IPS DF 4.7 (cell line): Measurements from ENCODE around the gene TFDP2.
"Not testable (repeated sequence)": the region's sequence is repeated elsewhere in the genome, so short reads cannot be mapped to it uniquely, and the experiment has no call there.

Source experiments
- DNase-seq: peaks from one replicate; pipeline ENCODE4 v3.0.0-alpha.2; 2013; ENCODE audit warnings: low spot score; ENCODE audit errors: extremely low read depth

TFDP2 gene

DNA sequence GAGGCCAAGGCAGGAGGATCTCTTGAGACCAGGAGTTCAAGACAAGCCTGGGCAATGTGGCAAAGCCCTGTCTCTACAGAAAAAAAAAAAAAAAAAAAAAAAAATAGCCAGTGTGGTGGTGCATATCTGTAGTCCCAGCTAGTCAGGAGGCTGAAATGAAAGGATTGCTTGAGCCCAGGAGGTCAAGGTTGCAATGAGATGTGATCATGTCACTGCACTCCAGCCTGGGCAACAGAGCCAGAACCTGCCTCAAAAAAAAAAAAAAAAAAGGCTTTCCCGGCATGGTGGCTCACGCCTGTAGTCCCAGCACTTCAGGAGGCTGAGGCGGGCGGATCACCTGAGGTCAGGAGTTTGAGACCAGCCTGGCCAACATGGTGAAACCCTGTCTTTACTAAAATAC is 73.7 kb downstream of the TFDP2 start:
- not testable (repeated sequence) for DNase-seq

DNA sequence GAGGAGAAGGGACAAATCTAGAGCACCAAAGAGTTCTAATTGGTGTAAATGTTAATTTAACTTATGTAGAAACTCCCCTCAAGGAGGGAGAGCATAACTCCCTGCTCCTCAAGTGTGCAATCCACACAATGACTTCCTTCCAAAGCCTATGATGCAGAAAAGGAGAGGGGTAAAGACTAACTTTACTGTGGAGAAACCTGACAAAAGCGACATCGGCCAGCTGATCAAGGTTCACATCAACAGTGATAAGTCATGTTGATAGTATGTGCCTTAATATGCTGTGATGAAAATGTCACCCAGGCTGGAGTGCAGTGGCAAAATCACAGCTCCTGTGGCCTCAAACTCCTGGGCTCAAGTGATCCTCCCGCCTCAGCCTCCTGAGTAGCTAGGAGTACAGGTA is 76.5 kb downstream of the TFDP2 start:
- no peak for DNase-seq

- DNase-seq, result no peak
These were observed 83.4 kb downstream of the TFDP2 start for GRCh38 chr3:142065932-142066331.

GRCh38 chr3:142065344-142065743 is 84.0 kb downstream of the TFDP2 start:
- DNase-seq, result no peak

GRCh38 chr3:142064454-142064853 is 84.9 kb downstream of the TFDP2 start:
- DNase-seq, result no peak

GRCh38 chr3:142057331-142057725 is 92.0 kb downstream of the TFDP2 start:
- no peak for DNase-seq

DNA sequence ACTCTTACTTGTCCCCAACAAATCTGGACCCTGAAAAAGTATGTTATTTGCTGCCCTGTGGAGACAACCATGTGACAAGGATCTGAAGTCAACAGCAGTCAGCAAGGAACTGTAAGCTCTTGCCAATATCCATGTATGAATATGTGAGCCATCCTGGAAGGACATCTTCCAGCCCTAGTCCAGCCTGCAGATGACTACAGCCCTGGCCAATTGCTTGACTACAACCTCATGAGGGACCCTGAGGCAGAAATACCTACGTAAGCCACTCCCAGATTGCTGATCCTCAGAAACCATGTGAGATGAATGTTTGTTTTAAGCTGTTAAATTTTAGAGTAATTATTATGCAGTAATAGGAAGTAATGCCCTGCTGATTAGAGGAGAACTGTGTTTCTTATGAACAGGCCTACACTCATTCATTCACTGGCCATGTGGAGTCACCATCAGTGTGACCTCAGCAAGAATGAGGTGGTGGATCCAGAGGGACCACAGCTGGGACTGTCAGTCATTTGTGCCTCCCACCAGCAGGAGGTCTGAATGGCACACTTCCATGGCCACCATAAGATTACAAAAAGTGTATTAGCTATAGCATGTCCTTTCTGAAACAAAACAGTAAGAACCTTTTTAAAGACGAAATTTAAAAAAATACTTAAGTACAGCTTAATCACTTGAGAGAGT is 92.6 kb downstream of the TFDP2 start:
- no peak for DNase-seq

- DNase-seq, result no peak
These were observed 95.5 kb downstream of the TFDP2 start for GRCh38 chr3:142053835-142054234.

DNA sequence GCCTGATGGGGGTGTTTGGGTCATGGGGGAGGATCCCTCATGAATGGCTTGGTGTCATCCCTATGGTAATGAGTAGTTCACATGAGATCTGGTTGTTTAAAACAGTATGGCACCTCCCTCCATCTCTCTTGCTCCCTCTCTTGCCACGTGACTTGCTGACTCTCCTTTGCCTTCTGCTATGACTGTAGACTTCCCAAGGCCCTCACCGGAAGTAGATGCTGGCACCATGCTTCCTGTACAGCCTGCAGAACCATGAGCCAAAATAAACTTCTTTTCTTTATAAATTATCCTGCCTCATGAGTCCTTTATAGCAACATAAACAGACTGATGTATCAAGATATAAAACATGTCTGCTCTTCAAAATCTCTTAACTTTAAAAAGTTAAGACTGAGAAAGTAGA is 96.1 kb downstream of the TFDP2 start:
- no peak for DNase-seq

DNA sequence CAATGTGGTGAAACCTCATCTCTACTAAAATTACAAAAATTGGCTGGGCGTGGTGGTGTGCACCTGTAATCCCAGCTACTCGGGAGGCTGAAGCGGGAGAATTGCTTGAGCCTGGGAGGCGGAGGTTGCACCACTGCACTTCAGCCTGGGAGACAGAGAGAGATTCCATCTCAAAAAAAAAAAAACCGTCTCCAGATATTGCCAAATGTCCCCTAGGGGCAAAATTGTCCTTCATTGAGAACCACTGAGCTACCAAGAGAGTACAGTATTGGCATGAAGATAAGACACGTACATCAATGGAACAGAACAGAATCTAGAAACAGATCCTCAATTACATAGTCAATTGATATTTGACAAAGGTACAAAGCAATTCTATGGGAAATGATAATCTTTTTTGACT is 98.0 kb downstream of the TFDP2 start:
- no peak for DNase-seq

DNA sequence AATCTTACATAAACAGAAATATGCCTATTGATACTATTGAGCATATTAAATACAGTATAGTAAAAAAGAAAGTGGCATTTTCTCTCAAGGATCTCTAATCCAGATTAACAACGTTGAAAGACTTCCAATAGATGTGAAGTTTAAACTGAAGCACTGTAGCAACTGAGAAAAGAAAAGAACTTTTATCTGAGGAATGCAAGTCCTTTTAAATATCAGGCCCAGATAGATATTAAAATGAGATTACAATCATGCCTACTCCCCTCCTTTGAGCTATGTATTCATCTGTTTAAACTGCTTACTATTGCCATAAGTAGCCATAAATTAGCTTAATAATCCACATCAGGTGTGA is 102.3 kb downstream of the TFDP2 start:
- DNase-seq, result no peak

DNA sequence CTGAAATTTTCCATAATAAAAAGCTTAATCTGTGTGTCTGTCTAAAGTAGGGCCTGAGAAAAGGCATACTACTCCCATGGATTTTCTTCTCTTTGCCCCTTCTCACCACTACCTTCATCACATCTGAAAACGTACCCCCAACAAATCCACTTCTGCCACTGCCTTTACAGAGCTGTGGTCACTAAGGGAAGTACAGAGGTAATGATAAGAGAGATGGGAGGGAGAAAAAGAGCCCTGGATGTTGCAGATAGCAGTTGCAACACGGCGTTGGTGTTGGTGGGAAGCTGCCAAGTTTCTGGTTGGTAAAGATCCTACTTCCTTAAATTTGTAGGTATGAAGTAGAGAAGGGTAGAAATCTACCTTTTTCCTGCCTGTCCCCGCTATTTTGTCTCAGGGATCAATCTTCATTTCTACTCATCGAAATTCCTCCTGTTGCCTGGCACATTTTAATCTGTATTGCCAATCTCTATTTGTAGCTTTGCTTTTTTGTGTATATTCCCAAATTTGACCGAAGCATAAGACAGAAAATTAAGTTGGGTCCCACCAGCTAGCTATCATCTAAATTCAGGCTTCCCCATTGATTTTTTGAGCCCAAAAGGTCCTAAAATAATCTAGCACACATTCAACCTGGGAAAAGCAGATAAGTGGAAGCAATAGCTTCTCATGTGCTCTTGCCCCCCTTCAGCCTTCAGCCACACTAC is 102.9 kb downstream of the TFDP2 start:
- DNase-seq, result no peak

DNA sequence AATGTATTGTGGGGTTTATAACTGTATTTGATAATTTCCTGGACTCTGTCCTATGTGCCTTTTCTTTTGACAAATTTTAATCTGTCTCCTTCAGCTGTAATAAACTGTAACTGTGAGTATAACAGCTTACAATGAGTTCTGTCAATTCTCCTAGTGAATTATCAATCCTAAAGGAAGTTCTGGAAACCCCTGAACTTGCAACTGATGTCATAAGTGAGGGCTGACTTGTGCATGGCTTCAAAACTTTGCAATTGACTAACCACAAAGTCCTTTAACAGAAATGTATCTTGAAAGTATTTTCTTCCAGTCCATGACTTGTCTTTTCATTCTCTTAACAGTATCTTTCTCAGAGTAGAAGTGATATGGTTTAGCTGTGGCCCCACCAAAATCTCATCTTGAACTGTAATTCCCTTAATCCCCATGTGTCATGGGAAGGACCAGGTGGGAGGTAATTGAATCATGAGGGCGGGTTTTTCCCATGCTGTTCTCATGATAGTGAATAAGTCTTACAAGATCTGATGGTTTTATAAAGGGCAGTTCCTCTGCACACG is 108.3 kb downstream of the TFDP2 start:
- no peak for DNase-seq

DNA sequence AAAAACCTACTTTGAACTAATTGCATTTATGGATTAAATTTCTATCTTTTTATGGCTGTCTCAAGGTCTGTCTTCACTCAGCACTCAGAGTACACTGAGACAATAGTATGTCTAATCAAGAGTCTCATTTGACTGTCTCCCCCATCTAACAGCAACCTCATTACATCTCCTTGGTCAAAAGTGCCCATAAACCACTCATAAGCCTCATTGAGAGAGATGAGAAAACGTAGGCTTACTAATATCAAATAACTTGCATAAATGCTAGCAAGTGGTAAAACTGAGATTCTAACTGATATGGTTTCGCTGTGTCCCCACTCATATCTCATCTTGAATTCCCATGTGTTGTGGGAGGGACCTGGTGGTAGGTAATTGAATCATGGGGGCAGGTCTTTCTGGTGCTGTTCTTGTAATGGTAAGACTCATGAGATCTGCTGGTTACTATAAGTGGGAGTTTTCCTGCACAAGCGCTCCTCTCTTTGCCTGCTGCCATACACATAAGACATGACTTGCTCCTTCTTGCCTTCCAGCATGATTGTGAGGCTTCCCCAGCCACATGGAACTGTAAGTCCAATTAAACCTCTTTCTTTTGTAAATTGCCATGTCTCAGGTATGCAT is 113.9 kb downstream of the TFDP2 start:
- no peak for DNase-seq

GRCh38 chr3:142033292-142033691 is 116.1 kb downstream of the TFDP2 start:
- DNase-seq, result no peak

DNA sequence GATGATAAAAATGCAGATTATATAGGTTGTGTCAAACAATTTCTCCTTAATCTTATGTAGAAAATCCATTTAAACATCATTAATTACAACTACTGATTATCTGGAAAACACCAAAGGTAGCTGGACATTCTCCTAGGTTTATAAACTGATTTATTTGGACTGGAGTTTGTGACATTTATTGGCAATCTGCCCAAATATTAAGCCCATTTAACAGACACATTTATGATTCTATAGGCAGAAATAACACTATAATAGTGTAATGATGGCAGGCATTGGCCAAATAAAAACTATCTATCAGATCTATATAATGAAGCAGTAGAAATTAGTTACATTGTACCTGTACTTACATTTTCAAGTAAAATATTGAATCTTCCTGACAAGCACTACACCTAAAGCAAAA is 117.8 kb downstream of the TFDP2 start:
- DNase-seq, result no peak

DNA sequence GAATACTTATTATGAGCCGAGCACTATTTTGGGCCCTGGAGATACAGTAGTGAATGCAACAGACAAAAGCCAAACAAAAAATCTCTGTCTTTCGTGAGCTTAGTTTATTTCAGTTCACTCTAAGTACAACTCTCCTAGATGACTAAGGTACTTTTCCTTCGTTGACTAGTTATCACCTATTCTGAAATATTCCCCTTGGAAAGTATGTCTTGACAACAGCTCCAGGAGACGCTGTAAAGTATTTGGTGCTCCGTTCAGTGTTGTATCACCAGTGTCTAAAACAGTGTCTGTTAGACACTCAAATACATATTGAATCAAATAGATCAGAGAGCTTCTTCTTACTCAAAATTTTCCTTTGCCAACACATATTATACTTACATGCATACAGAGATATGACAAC is 119.6 kb downstream of the TFDP2 start:
- DNase-seq, result no peak

DNA sequence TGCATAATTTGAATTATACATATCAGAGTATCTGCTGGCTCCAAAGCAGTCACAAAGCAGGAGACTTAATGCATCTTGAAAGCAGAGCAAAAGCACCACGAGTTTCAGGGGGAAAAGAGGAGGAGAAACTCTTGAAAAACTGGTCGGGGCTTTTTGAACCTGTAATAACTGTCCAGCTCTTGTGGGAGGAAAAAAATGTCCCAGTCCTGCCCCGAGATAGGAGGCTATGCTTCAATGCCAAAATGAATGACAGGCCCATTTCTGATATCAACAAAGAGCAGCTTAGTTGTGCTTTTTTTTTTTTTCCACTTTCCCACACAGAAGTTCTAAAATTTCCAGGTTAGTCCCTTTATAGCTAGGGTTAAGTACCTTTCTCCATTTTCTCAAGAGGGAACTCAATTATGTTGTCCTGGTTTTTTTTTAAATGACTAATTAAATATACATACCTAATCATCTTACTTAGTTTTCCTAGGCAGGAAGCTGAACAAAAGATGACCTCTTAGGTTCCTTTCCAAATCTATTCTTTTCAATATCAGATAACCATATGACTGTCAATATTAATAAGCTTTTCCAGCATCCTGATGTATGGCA is 120.2 kb downstream of the TFDP2 start:
- DNase-seq, result no peak

DNA sequence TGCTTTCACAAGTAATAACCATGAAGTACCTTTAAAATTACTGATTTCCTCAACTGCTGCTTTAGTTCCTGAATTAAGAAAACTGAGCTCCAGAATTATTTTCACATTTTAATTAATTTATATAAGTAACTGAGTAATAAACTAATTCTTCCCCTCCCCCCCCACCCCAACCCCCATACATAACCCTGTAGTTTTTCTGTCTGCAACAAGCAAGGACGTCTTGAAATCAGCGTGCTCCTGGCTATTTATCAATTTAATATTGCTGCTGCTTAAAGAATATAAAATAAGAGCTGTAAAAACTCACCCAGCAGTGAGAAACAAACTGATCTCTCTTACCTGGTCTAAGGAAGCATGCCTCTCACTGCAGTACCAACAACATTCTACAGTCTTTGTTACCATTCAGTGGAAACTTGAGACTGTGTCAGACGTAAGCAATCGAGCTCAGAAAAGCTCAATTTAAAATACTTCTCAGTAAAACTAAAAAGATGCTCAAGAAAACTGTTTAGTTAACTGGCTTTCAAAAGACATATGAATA is 121.0 kb downstream of the TFDP2 start:
- peak; percentile 58 for DNase-seq

- no peak for DNase-seq
These were observed 121.6 kb downstream of the TFDP2 start for GRCh38 chr3:142027735-142028134.

- no peak for DNase-seq
These were observed 122.0 kb downstream of the TFDP2 start for GRCh38 chr3:142027300-142027699.

GRCh38 chr3:142026333-142026732 is 123.0 kb downstream of the TFDP2 start:
- DNase-seq, result no peak
